Body of pancreas (tissue), 4 donors: ENCODE measurements around the gene IL2RA.

Experiments used
- CTCF ChIP-seq, 7 experiments: fragments of 450-650 bp in 4 of 7; fragments of 200-600 bp in 3 of 7; sonication (generic) in 3 of 7; IDR thresholded peaks; one replicate each; pipeline ENCODE4 v1.5.1; 2016 to 2019; ENCODE audit warnings: antibody characterized with exemption in 7 of 7
- POLR2A ChIP-seq, 3 donors: fragments of 450-650 bp; IDR thresholded peaks; one replicate each; pipeline ENCODE4 v1.6.1; 2016; ENCODE audit warnings: antibody characterized with exemption in 3 of 3, mild to moderate bottlenecking in 2 of 3

- TF ChIP-seq POLR2A (IDR thresholded peaks at IDR 0.05) (no peak), CTCF (IDR thresholded peaks at IDR 0.05) (no peak)
Measured at GRCh38 chr10:6012121-6012905, 49.9 kb downstream of the IL2RA start.
